H9 (cell line): Measurements from ENCODE around the gene COLEC12. TPM values are rescaled to one million over a fixed set of nuclear protein-coding genes. Genes with fewer than 3 reads are reported as not detected.

Experiments
- DNase-seq: peaks from one replicate; pipeline ENCODE4 v3.0.0-alpha.2; 2017
- H2AFZ ChIP-seq: one replicate; pipeline ENCODE4 v1.6.1; 2013; ENCODE audit warnings: mild to moderate bottlenecking, low read length, control low read depth, moderate library complexity
- H2AK5ac ChIP-seq: 2 replicates; pipeline ENCODE4 v1.6.1; 2013; ENCODE audit warnings: low read length, control low read depth, mixed read lengths; ENCODE audit not compliant: insufficient read length
- H2BK120ac ChIP-seq: one replicate; pipeline ENCODE4 v1.6.1; 2013; ENCODE audit warnings: low read depth, mild to moderate bottlenecking, low read length, control low read depth, inconsistent platforms; ENCODE audit not compliant: poor library complexity, severe bottlenecking
- H2BK12ac ChIP-seq: 2 replicates; pipeline ENCODE4 v1.6.1; 2013; ENCODE audit warnings: low read length, control low read depth, mixed read lengths, low read depth; ENCODE audit not compliant: insufficient read length
- H2BK15ac ChIP-seq: 2 replicates; pipeline ENCODE4 v1.6.1; 2013; ENCODE audit warnings: low read depth, low read length, control low read depth
- H2BK20ac ChIP-seq: one replicate; pipeline ENCODE4 v1.6.1; 2013; ENCODE audit warnings: low read depth, mild to moderate bottlenecking, low read length, control low read depth, inconsistent platforms; ENCODE audit not compliant: poor library complexity, severe bottlenecking
- H2BK5ac ChIP-seq: 2 replicates; pipeline ENCODE4 v1.6.1; 2013; ENCODE audit warnings: low read length, control low read depth, mixed read lengths; ENCODE audit not compliant: insufficient read length
- H3K14ac ChIP-seq: 2 replicates; pipeline ENCODE4 v1.6.1; 2013; ENCODE audit warnings: low read length, control low read depth; ENCODE audit not compliant: insufficient read depth
- H3K18ac ChIP-seq: 2 replicates; pipeline ENCODE4 v1.6.1; 2013; ENCODE audit warnings: low read depth, mild to moderate bottlenecking, mixed read lengths, low read length, control low read depth; ENCODE audit not compliant: insufficient read length
- H3K23ac ChIP-seq: 2 replicates; pipeline ENCODE4 v1.6.1; 2013; ENCODE audit warnings: low read length, control low read depth, mixed read lengths, low read depth; ENCODE audit not compliant: insufficient read length
- H3K23me2 ChIP-seq: 2 replicates; pipeline ENCODE4 v1.6.1; 2013; ENCODE audit warnings: low read depth, mild to moderate bottlenecking, mixed read lengths, low read length, control low read depth; ENCODE audit not compliant: insufficient read length, poor library complexity, severe bottlenecking
- H3K27ac ChIP-seq: 2 replicates; pipeline ENCODE4 v1.5.1; 2013; ENCODE audit warnings: low read length, control low read depth, mixed read lengths, low read depth; ENCODE audit not compliant: insufficient read length
- H3K27me3 ChIP-seq: 2 replicates; pipeline ENCODE4 v1.6.1; 2013; ENCODE audit warnings: low read length, control low read depth, inconsistent platforms; ENCODE audit not compliant: insufficient read depth
- H3K4ac ChIP-seq: 2 replicates; pipeline ENCODE4 v1.6.1; 2013; ENCODE audit warnings: low read depth, mild to moderate bottlenecking, control low read depth, inconsistent platforms, low read length, moderate library complexity
- H3K4me1 ChIP-seq: 2 replicates; pipeline ENCODE4 v1.6.1; 2013; ENCODE audit warnings: low read length, control low read depth, inconsistent platforms; ENCODE audit not compliant: insufficient read depth
- H3K4me2 ChIP-seq: 2 replicates; pipeline ENCODE4 v1.6.1; 2013; ENCODE audit warnings: low read length, control low read depth, mixed read lengths; ENCODE audit not compliant: insufficient read length, insufficient read depth
- H3K56ac ChIP-seq: 2 replicates; pipeline ENCODE4 v1.6.1; 2013; ENCODE audit warnings: low read depth, mild to moderate bottlenecking, mixed read lengths, low read length, control low read depth; ENCODE audit not compliant: insufficient read length
- H3K79me1 ChIP-seq: 2 replicates; pipeline ENCODE4 v1.6.1; 2013; ENCODE audit warnings: low read depth, mild to moderate bottlenecking, moderate library complexity, low read length, control low read depth, inconsistent platforms; ENCODE audit not compliant: insufficient read depth, poor library complexity, severe bottlenecking
- H3K79me2 ChIP-seq: 2 replicates; pipeline ENCODE4 v1.6.1; 2013; ENCODE audit warnings: low read length, control low read depth, inconsistent platforms; ENCODE audit not compliant: insufficient read depth
- H3K9ac ChIP-seq: 2 replicates; pipeline ENCODE4 v1.6.1; 2013; ENCODE audit warnings: low read length, control low read depth, mixed read lengths; ENCODE audit not compliant: insufficient read length; ENCODE audit errors: extremely low read depth
- H3K9me3 ChIP-seq: one replicate; pipeline ENCODE4 v1.6.1; 2013; ENCODE audit warnings: low read depth, low read length, inconsistent platforms; ENCODE audit not compliant: control insufficient read depth
- H3T11ph ChIP-seq: one replicate; pipeline ENCODE4 v1.6.1; 2013; ENCODE audit warnings: mild to moderate bottlenecking, low read length, control low read depth, inconsistent platforms
- H4K20me1 ChIP-seq: one replicate; pipeline ENCODE4 v1.6.1; 2013; ENCODE audit not compliant: control insufficient read depth, insufficient read length, insufficient read depth
- H4K5ac ChIP-seq: 2 replicates; pipeline ENCODE4 v1.6.1; 2013; ENCODE audit warnings: low read depth, mild to moderate bottlenecking, mixed read lengths, low read length, control low read depth; ENCODE audit not compliant: insufficient read length
- H4K8ac ChIP-seq: replicated peaks from 2 replicates; pipeline ENCODE4 v1.6.1; 2013; ENCODE audit warnings: low read length, control low read depth, mixed read lengths, low read depth; ENCODE audit not compliant: insufficient read length
- H4K91ac ChIP-seq: 2 replicates; pipeline ENCODE4 v1.6.1; 2013; ENCODE audit warnings: low read depth, mild to moderate bottlenecking, moderate library complexity, mixed read lengths, low read length, control low read depth; ENCODE audit not compliant: insufficient read length
- H3K27ac Mint-ChIP-seq, 3 experiments: 2 replicates in 2 of 3; 3 replicates in 1 of 3; pipeline ENCODE4 v1.8.0; 2020 to 2021; ENCODE audit warnings: mixed read lengths in 3 of 3, mild to moderate bottlenecking in 1 of 3, moderate library complexity in 1 of 3
- H3K27me3 Mint-ChIP-seq: 2 replicates; pipeline ENCODE4 v1.8.0; 2021; ENCODE audit warnings: low read depth, mild to moderate bottlenecking, moderate library complexity, mixed read lengths
- H3K36me3 Mint-ChIP-seq, 3 experiments: 2 replicates in 2 of 3; 3 replicates in 1 of 3; pipeline ENCODE4 v1.8.0; 2020 to 2021; ENCODE audit warnings: low read depth in 3 of 3, mixed read lengths in 3 of 3; ENCODE audit not compliant: insufficient read depth in 1 of 3
- H3K4me1 Mint-ChIP-seq, 2 experiments: 2 replicates each; pipeline ENCODE4 v1.8.0; 2020; ENCODE audit warnings: mixed read lengths in 2 of 2
- H3K4me3 Mint-ChIP-seq, 2 experiments: 2 replicates in 1 of 2; 3 replicates in 1 of 2; pipeline ENCODE4 v1.8.0; 2020 to 2021; ENCODE audit warnings: mild to moderate bottlenecking in 2 of 2, mixed read lengths in 2 of 2, moderate library complexity in 1 of 2
- H3K9me3 Mint-ChIP-seq, 2 experiments: 2 replicates in 1 of 2; 3 replicates in 1 of 2; pipeline ENCODE4 v1.8.0; 2020; ENCODE audit warnings: mild to moderate bottlenecking in 2 of 2, mixed read lengths in 2 of 2, moderate library complexity in 1 of 2
- WGBS: extraction: QIAGEN DNeasy Blood & Tissue Kit; methylation state at CpG from one replicate; pipeline ENCODE4 v1.1.7; 2013; ENCODE audit warnings: missing lambda C conversion rate, low lambda C conversion rate, mixed read lengths; ENCODE audit not compliant: insufficient read length; ENCODE audit errors: extremely low coverage; 5-methylcytosine and 5-hydroxymethylcytosine counted together
- total RNA-seq: library from RNA; stranded (reverse); gene quantifications from 2 replicates; pipeline ENCODE4 v1.2.1, GENCODE V29; 2021
- TF ChIP-seq, protein P1 (sequence below): fragments of 200-600 bp; sonication (generic); conservative IDR thresholded peaks from 3 replicates; pipeline ENCODE4 v1.8.0; 2021; ENCODE audit warnings: antibody characterized with exemption, mild to moderate bottlenecking

Gene COLEC12
- total RNA-seq, 1 experiment from 2014 or later, result 0.70 TPM

DNA sequence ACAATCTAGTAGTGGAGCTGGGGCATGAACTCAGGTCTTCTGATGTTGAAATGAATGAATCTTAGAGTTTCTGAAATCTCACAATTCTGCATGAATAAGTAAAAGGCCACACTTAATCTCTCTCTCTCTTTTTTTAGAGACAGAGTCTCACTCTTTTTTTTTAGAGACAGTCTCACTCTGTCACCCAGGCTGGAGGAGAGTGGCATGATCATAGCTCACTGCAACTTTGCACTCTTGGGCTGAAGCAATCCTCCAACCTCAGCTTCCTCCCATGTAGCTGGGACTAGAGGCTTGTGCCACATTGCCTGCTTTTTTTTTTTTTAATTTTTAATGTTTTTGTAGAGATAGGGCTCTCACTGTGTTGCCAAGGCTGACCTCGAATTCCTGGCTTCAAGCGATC, 163.8 kb downstream of the COLEC12 start:
- Histone ChIP-seq H2BK12ac (no peak overlapping the region), H3K23ac (no peak overlapping the region), H2AFZ (no peak overlapping the region), H3K14ac (no peak overlapping the region), H3K4ac (no peak overlapping the region), H2BK5ac (no peak overlapping the region), H3K27ac (no peak overlapping the region), H2AK5ac (no peak overlapping the region), H3K79me1 (no peaks in the 10 kb centered on the region), H3K79me2 (no peaks in the 10 kb centered on the region), H4K91ac (no peak overlapping the region), H3K9me3 (no peaks in the 10 kb centered on the region), H3K9ac (no peak overlapping the region), H3K18ac (no peak overlapping the region), H3T11ph (no peak overlapping the region), H2BK20ac (no peak overlapping the region), H4K8ac (no peak overlapping the region), H2BK15ac (no peak overlapping the region), H4K20me1 (no peaks in the 10 kb centered on the region), H3K4me2 (no peak overlapping the region), H3K27me3 (no peaks in the 10 kb centered on the region), H3K56ac (no peak overlapping the region), H2BK120ac (no peak overlapping the region), H4K5ac (no peak overlapping the region), H3K23me2 (no peaks in the 10 kb centered on the region), H3K4me1 (no peaks in the 10 kb centered on the region)
- TF ChIP-seq, protein P1, sequence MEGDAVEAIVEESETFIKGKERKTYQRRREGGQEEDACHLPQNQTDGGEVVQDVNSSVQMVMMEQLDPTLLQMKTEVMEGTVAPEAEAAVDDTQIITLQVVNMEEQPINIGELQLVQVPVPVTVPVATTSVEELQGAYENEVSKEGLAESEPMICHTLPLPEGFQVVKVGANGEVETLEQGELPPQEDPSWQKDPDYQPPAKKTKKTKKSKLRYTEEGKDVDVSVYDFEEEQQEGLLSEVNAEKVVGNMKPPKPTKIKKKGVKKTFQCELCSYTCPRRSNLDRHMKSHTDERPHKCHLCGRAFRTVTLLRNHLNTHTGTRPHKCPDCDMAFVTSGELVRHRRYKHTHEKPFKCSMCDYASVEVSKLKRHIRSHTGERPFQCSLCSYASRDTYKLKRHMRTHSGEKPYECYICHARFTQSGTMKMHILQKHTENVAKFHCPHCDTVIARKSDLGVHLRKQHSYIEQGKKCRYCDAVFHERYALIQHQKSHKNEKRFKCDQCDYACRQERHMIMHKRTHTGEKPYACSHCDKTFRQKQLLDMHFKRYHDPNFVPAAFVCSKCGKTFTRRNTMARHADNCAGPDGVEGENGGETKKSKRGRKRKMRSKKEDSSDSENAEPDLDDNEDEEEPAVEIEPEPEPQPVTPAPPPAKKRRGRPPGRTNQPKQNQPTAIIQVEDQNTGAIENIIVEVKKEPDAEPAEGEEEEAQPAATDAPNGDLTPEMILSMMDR, result no peak
- Mint-ChIP-seq H3K27me3 (peaks cover 5% of the 10 kb centered on the region; the same call in 1 of the 2 replicates), H3K27ac (no peak overlapping the region), H3K9me3 (no peaks in the 10 kb centered on the region), H3K36me3 (no peaks in the 10 kb centered on the region), H3K4me3 (no peak overlapping the region), H3K4me1 (peaks cover 0 to 6% of the 10 kb centered on the region in 2 experiments; a peak in 1 of 4 replicates)
- DNase-seq, result no peak
- no CpG with 5 or more reads among the region's 2 CpGs for WGBS
